ENCODE data around the gene ENPEP. TPM values are rescaled to one million over a fixed set of nuclear protein-coding genes. Genes with fewer than 3 reads are reported as not detected.

The ENPEP gene
- total and polyA plus RNA-seq, 3 experiments from 2014 or later: not detected

DNA sequence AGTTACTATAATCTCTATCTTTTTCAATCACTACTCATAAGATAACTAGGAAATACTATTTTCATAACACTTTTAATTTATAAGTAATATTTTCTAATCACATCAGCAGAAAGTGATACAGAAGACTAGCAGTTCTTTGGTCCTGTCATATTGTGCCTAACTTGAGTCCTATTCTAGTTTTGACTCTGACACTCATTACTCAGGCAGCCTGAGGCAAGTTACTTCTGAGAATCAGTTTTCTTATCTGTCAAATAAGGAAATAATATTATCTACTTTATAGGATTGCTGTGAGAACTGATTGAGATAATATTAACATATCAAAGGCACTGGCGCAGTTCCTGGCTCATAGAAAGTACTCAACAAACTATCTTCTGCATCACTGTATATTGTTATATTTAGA lies 129.1 kb downstream of the ENPEP start:
- Histone ChIP-seq H3K4me1 (ENCODE audit: insufficient read depth, low read length) (no peaks in the 10 kb centered on the region), H3K4me3 (ENCODE audit: low read length) (no peak overlapping the region), H3K27ac (ENCODE audit: low read depth, low read length) (no peak overlapping the region), H3K27me3 (ENCODE audit: insufficient read depth, low read length, poor library complexity, severe bottlenecking) (peaks cover 5% of the 10 kb centered on the region), H3K9me3 (ENCODE audit: low read length) (no peaks in the 10 kb centered on the region), H3K36me3 (ENCODE audit: insufficient read depth, low read length) (no peaks in the 10 kb centered on the region)
- no peak for DNase-seq
- H3K27ac Mint-ChIP-seq: no peak overlapping the region
- no peaks in the 10 kb centered on the region for H3K36me3 Mint-ChIP-seq
- CTCF ChIA-PET: no interaction called here
- H3K4me3 Mint-ChIP-seq: no peak overlapping the region
- peaks cover 9 to 31% of the 10 kb centered on the region in 2 donors for H3K27me3 Mint-ChIP-seq
- POLR2A ChIA-PET: no interaction called here
- peaks cover 0 to 4% (median 0%) of the 10 kb centered on the region in 5 donors for H3K9me3 Mint-ChIP-seq
- no peaks in the 10 kb centered on the region for H3K4me1 Mint-ChIP-seq

- ChIA-PET POLR2A (no interaction called here), CTCF (no interaction called here)
- H3K36me3 Mint-ChIP-seq: no peaks in the 10 kb centered on the region
- H3K27ac Mint-ChIP-seq: no peak overlapping the region
- peaks cover 0 to 6% (median 0%) of the 10 kb centered on the region in 5 donors for H3K9me3 Mint-ChIP-seq
- DNase-seq: no peak
- no peaks in the 10 kb centered on the region for H3K9me3 ChIP-seq (ENCODE audit: low read length)
- H3K4me3 ChIP-seq (ENCODE audit: low read length): no peak overlapping the region
- peaks cover 0 to 3% (median 0%) of the 10 kb centered on the region in 3 donors for H3K4me1 Mint-ChIP-seq
- no peaks in the 10 kb centered on the region for H3K36me3 ChIP-seq (ENCODE audit: insufficient read depth, low read length)
- H3K27ac ChIP-seq (ENCODE audit: low read depth, low read length): no peak overlapping the region
- H3K27me3 Mint-ChIP-seq: peaks cover 45 to 61% of the 10 kb centered on the region in 2 donors
- H3K4me3 Mint-ChIP-seq: no peak overlapping the region
- H3K4me1 ChIP-seq (ENCODE audit: insufficient read depth, low read length): no peaks in the 10 kb centered on the region
- peaks cover 37% of the 10 kb centered on the region for H3K27me3 ChIP-seq (ENCODE audit: insufficient read depth, low read length, poor library complexity, severe bottlenecking)
Measured at GRCh38 chr4:110609044-110609750, 133.2 kb downstream of the ENPEP start.

DNA sequence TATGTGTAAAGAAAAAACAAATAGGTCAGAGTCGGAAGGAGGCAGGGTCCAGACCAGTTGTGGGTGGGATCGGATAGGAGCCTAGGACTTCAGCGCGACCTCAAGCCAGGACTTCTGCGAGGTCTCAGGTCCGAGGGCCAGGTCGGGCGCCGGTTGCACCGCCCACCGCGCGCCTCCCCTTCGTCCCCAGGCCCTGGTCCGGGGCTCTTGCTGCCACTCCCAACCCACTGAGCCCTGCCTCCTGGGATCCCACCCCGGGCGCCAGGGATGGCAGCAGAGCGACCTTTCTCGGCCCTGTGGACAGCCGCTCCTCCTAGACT lies 134.6 kb downstream of the ENPEP start:
- no peak overlapping the region for H3K4me3 ChIP-seq (ENCODE audit: low read length)
- H3K9me3 ChIP-seq (ENCODE audit: low read length): no peaks in the 10 kb centered on the region
- Mint-ChIP-seq H3K9me3 (peaks cover 0 to 8% (median 2%) of the 10 kb centered on the region in 5 donors), H3K4me1 (peaks cover 0 to 9% (median 5%) of the 10 kb centered on the region in 3 donors), H3K4me3 (no peak overlapping the region), H3K27ac (peak overlapping the region in 1 of 8 donors; percentile 11), H3K27me3 (peaks cover 56 to 69% of the 10 kb centered on the region in 2 donors), H3K36me3 (no peaks in the 10 kb centered on the region)
- CTCF ChIA-PET: no interaction called here
- no peak for DNase-seq
- no peaks in the 10 kb centered on the region for H3K4me1 ChIP-seq (ENCODE audit: insufficient read depth, low read length)
- POLR2A ChIA-PET: no interaction called here
- peaks cover 49% of the 10 kb centered on the region for H3K27me3 ChIP-seq (ENCODE audit: insufficient read depth, low read length, poor library complexity, severe bottlenecking)
- H3K27ac ChIP-seq (ENCODE audit: low read depth, low read length): no peak overlapping the region
- no peaks in the 10 kb centered on the region for H3K36me3 ChIP-seq (ENCODE audit: insufficient read depth, low read length)

- no peak for DNase-seq
- H3K36me3 ChIP-seq (ENCODE audit: insufficient read depth, low read length): no peaks in the 10 kb centered on the region
- ChIA-PET POLR2A (no interaction called here), CTCF (no interaction called here)
- no peak overlapping the region for H3K27ac ChIP-seq (ENCODE audit: low read depth, low read length)
- no peaks in the 10 kb centered on the region for H3K9me3 ChIP-seq (ENCODE audit: low read length)
- no peaks in the 10 kb centered on the region for H3K4me1 ChIP-seq (ENCODE audit: insufficient read depth, low read length)
- Mint-ChIP-seq H3K9me3 (peaks cover 0 to 10% (median 2%) of the 10 kb centered on the region in 5 donors), H3K27ac (peak overlapping the region in 1 of 8 donors; percentile 11), H3K27me3 (peaks cover 62 to 75% of the 10 kb centered on the region in 2 donors), H3K4me3 (no peak overlapping the region), H3K36me3 (no peaks in the 10 kb centered on the region), H3K4me1 (peaks cover 0 to 13% (median 5%) of the 10 kb centered on the region in 3 donors)
- no peak overlapping the region for H3K4me3 ChIP-seq (ENCODE audit: low read length)
- peaks cover 54% of the 10 kb centered on the region for H3K27me3 ChIP-seq (ENCODE audit: insufficient read depth, low read length, poor library complexity, severe bottlenecking)
Measured at GRCh38 chr4:110610940-110611831, 135.2 kb downstream of the ENPEP start.

DNA sequence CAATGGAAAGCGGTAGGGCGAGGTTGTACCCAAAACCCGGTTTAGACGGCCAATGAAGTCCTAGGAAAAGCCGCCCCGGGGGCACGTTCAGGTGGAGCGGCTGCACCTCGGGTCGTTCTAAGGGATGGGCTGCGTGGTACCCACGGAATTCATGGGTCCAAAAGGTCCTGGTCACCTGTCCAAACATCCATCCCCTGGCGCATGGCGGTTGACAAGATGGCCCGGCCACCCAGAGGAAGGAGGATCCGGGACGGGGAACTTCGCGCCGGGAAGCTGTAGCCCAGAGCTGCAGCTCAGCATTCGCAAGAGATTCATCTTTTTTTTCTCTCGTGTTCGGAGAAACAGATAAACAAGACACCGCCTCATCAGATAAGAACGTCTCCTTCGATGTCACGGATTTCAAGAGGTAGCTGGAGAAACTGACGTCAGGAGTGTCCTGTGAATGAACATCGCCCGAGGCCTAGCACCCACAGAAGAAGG lies 136.1 kb downstream of the ENPEP start:
- Histone ChIP-seq H3K4me1 (ENCODE audit: insufficient read depth, low read length) (no peaks in the 10 kb centered on the region), H3K9me3 (ENCODE audit: low read length) (no peaks in the 10 kb centered on the region), H3K27me3 (ENCODE audit: insufficient read depth, low read length, poor library complexity, severe bottlenecking) (peaks cover 59% of the 10 kb centered on the region), H3K27ac (ENCODE audit: low read depth, low read length) (no peak overlapping the region), H3K4me3 (ENCODE audit: low read length) (no peak overlapping the region), H3K36me3 (ENCODE audit: insufficient read depth, low read length) (no peaks in the 10 kb centered on the region)
- H3K27ac Mint-ChIP-seq: no peak overlapping the region
- ChIA-PET CTCF (no interaction called here), POLR2A (no interaction called here)
- H3K4me1 Mint-ChIP-seq: peaks cover 0 to 14% (median 5%) of the 10 kb centered on the region in 3 donors
- peaks cover 71 to 83% of the 10 kb centered on the region in 2 donors for H3K27me3 Mint-ChIP-seq
- no peak for DNase-seq
- no peak overlapping the region for H3K4me3 Mint-ChIP-seq
- H3K9me3 Mint-ChIP-seq: peaks cover 0 to 12% (median 2%) of the 10 kb centered on the region in 5 donors
- no peaks in the 10 kb centered on the region for H3K36me3 Mint-ChIP-seq

DNA sequence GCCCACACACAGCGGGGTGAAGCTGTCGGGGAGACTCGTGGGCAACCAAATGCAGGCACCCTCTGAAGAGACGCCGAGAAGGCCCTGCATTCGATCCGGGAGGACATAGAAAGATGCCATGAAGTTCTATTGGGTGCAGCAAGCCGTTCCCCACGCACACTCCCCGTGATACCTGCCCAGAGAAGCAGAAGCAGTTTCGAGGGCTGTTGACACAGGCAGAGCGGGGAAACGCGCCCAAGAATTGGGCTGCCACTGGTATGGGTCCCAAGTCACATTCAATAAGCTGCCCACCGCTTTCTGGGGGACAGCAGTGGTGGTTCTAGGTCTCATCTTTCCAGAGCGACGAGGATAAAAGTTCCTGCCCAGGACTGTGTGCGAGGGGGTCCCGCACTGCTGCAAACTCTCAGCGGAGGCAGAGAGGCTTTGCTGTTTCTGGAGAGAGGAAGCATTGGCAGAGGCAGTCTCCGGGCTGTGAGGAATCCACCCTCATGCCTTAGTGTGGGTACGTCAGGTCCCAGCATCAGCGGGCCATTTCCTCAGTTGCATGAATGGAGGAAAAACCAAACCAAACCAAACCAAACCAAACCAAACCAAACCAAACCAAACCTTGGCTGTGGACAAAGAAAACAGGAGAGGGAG lies 136.8 kb downstream of the ENPEP start:
- Histone ChIP-seq H3K36me3 (ENCODE audit: insufficient read depth, low read length) (no peaks in the 10 kb centered on the region), H3K4me1 (ENCODE audit: insufficient read depth, low read length) (no peaks in the 10 kb centered on the region), H3K27ac (ENCODE audit: low read depth, low read length) (no peak overlapping the region), H3K9me3 (ENCODE audit: low read length) (no peaks in the 10 kb centered on the region), H3K4me3 (ENCODE audit: low read length) (no peak overlapping the region), H3K27me3 (ENCODE audit: insufficient read depth, low read length, poor library complexity, severe bottlenecking) (peaks cover 64% of the 10 kb centered on the region)
- DNase-seq: no peak
- Mint-ChIP-seq H3K9me3 (peaks cover 0 to 12% (median 3%) of the 10 kb centered on the region in 5 donors), H3K4me1 (peaks cover under 1 to 15% (median 5%) of the 10 kb centered on the region in 3 donors), H3K4me3 (peak overlapping the region in 2 of 7 donors; percentile 26 to 48), H3K27me3 (peaks cover 75 to 90% of the 10 kb centered on the region in 2 donors), H3K36me3 (no peaks in the 10 kb centered on the region), H3K27ac (no peak overlapping the region)
- CTCF ChIA-PET: no interaction called here
- POLR2A ChIA-PET: no interaction called here

- no peaks in the 10 kb centered on the region for H3K4me1 ChIP-seq (ENCODE audit: insufficient read depth, low read length)
- no peak overlapping the region for H3K27ac ChIP-seq (ENCODE audit: low read depth, low read length)
- no peak for DNase-seq
- H3K4me3 Mint-ChIP-seq: no peak overlapping the region
- CTCF ChIA-PET: no interaction called here
- peaks cover 74% of the 10 kb centered on the region for H3K27me3 ChIP-seq (ENCODE audit: insufficient read depth, low read length, poor library complexity, severe bottlenecking)
- no peak overlapping the region for H3K27ac Mint-ChIP-seq
- peaks cover 85 to 90% of the 10 kb centered on the region in 2 donors for H3K27me3 Mint-ChIP-seq
- POLR2A ChIA-PET: no interaction called here
- peaks cover 7 to 25% (median 13%) of the 10 kb centered on the region in 3 donors for H3K4me1 Mint-ChIP-seq
- no peak overlapping the region for H3K4me3 ChIP-seq (ENCODE audit: low read length)
- no peaks in the 10 kb centered on the region for H3K9me3 ChIP-seq (ENCODE audit: low read length)
- H3K36me3 ChIP-seq (ENCODE audit: insufficient read depth, low read length): no peaks in the 10 kb centered on the region
- no peaks in the 10 kb centered on the region for H3K36me3 Mint-ChIP-seq
- peaks cover 0 to 16% (median 4%) of the 10 kb centered on the region in 5 donors for H3K9me3 Mint-ChIP-seq
Measured at GRCh38 chr4:110613745-110614144, 137.8 kb downstream of the ENPEP start.
